SU-DHL-6 (cell line): ENCODE data around the gene WFDC1.

Experiments
- H2AFZ ChIP-seq: fragments of 200-600 bp; sonication (generic); 2 replicates; pipeline ENCODE4 v1.6.1; 2014; ENCODE audit warnings: low read depth, mild to moderate bottlenecking, moderate library complexity, mixed read lengths, antibody characterized with exemption, low read length; ENCODE audit not compliant: severe bottlenecking
- H3F3A ChIP-seq: fragments of 200-600 bp; shearing (Covaris generic); 2 replicates; pipeline ENCODE4 v1.6.0; 2016; ENCODE audit warnings: antibody characterized with exemption, mild to moderate bottlenecking; ENCODE audit not compliant: insufficient read depth
- H3K27ac ChIP-seq: fragments of 200-600 bp; sonication (generic); 2 replicates; pipeline ENCODE4 v1.5.1; 2016; ENCODE audit warnings: low read depth, mild to moderate bottlenecking, low read length, moderate library complexity, mixed read lengths
- H3K27me3 ChIP-seq: fragments of 200-600 bp; sonication (generic), shearing (Covaris generic); 2 replicates; pipeline ENCODE4 v1.6.0; 2014; ENCODE audit warnings: mild to moderate bottlenecking, low read length
- H3K36me3 ChIP-seq: fragments of 200-600 bp; sonication (generic); 2 replicates; pipeline ENCODE4 v1.6.1; 2014; ENCODE audit warnings: mild to moderate bottlenecking, low read length, mixed read lengths
- H3K4me2 ChIP-seq: fragments of 300-600, 200-600 bp; shearing (Covaris generic), sonication (generic); 2 replicates; pipeline ENCODE4 v1.6.0; 2014; ENCODE audit warnings: low read length, low read depth, mild to moderate bottlenecking; ENCODE audit not compliant: poor library complexity, severe bottlenecking
- H3K4me3 ChIP-seq: fragments of 200-600 bp; sonication (generic); 2 replicates; pipeline ENCODE4 v1.5.1; 2014; ENCODE audit warnings: antibody characterized with exemption, low read length, mild to moderate bottlenecking, mixed read lengths; ENCODE audit not compliant: insufficient read depth, poor library complexity, severe bottlenecking
- H3K79me2 ChIP-seq: fragments of 200-600 bp; sonication (generic); 2 replicates; pipeline ENCODE4 v1.6.1; 2014; ENCODE audit warnings: mild to moderate bottlenecking, low read length, moderate library complexity; ENCODE audit not compliant: insufficient read depth
- H3K9ac ChIP-seq: fragments of 200-600 bp; sonication (generic); 2 replicates; pipeline ENCODE4 v1.7.0; 2014; ENCODE audit warnings: mild to moderate bottlenecking, low read length
- H3K9me2 ChIP-seq: fragments of 200-600 bp; sonication (generic); replicated peaks from 2 replicates; pipeline ENCODE4 v1.6.1; 2014; ENCODE audit warnings: low read length; ENCODE audit not compliant: insufficient read depth
- H3K9me3 ChIP-seq: fragments of 200-600 bp; sonication (generic); 2 replicates; pipeline ENCODE4 v1.6.1; 2014; ENCODE audit warnings: low read length, mixed read lengths; ENCODE audit not compliant: insufficient read depth
- H4K20me1 ChIP-seq: fragments of 200-600 bp; sonication (generic); 2 replicates; pipeline ENCODE4 v1.6.1; 2014; ENCODE audit warnings: low read depth, mild to moderate bottlenecking, antibody characterized with exemption, low read length, moderate library complexity, mixed read lengths
- EZH2phosphoT487 ChIP-seq: fragments of 200-600 bp; sonication (generic), shearing (Covaris generic); conservative IDR thresholded peaks from 2 replicates; pipeline ENCODE4 v1.6.1; 2018; ENCODE audit warnings: mild to moderate bottlenecking, antibody characterized with exemption, low read length, moderate library complexity, mixed read lengths
- TF ChIP-seq, protein P1 (sequence below): fragments of 200-600 bp; sonication (generic); IDR thresholded peaks from one replicate; pipeline ENCODE4 v1.5.1; 2017; ENCODE audit warnings: antibody characterized with exemption, mild to moderate bottlenecking, low read length, moderate library complexity; ENCODE audit not compliant: insufficient read depth, poor library complexity, severe bottlenecking

WFDC1 gene

DNA sequence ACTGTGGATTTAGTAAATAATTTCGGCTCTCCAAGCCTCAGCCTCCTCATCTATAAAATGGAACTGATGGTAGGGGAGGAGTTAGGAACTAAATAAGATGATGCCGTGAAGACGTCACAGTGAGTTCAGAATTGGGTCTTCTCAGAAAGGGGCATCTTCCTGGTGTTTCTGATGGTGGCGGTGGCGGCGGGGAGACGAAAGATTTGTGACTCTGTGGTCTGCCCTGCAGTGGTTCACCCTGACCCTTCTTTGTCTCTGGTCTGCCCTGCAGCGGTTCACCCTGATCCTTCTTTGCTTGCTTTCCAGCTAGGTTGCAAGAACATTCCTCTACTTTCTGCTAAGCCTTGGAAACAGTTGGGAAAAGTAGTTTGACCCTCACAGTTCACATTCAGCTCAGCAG, 34.3 kb downstream of the WFDC1 start:
- Histone ChIP-seq H3K27me3 (no peaks in the 10 kb centered on the region), H3K36me3 (no peaks in the 10 kb centered on the region), H3K4me2 (no peak overlapping the region), H3K79me2 (no peaks in the 10 kb centered on the region), H3K9me2 (no peaks in the 10 kb centered on the region), H3K4me3 (no peak overlapping the region), H3K9me3 (no peaks in the 10 kb centered on the region), H4K20me1 (no peaks in the 10 kb centered on the region), H2AFZ (no peak overlapping the region), H3K27ac (no peak overlapping the region), H3F3A (no peaks in the 10 kb centered on the region), H3K9ac (no peak overlapping the region)
- TF ChIP-seq, protein P1, sequence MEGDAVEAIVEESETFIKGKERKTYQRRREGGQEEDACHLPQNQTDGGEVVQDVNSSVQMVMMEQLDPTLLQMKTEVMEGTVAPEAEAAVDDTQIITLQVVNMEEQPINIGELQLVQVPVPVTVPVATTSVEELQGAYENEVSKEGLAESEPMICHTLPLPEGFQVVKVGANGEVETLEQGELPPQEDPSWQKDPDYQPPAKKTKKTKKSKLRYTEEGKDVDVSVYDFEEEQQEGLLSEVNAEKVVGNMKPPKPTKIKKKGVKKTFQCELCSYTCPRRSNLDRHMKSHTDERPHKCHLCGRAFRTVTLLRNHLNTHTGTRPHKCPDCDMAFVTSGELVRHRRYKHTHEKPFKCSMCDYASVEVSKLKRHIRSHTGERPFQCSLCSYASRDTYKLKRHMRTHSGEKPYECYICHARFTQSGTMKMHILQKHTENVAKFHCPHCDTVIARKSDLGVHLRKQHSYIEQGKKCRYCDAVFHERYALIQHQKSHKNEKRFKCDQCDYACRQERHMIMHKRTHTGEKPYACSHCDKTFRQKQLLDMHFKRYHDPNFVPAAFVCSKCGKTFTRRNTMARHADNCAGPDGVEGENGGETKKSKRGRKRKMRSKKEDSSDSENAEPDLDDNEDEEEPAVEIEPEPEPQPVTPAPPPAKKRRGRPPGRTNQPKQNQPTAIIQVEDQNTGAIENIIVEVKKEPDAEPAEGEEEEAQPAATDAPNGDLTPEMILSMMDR = no peak
- TF ChIP-seq EZH2phosphoT487 = no peak

DNA sequence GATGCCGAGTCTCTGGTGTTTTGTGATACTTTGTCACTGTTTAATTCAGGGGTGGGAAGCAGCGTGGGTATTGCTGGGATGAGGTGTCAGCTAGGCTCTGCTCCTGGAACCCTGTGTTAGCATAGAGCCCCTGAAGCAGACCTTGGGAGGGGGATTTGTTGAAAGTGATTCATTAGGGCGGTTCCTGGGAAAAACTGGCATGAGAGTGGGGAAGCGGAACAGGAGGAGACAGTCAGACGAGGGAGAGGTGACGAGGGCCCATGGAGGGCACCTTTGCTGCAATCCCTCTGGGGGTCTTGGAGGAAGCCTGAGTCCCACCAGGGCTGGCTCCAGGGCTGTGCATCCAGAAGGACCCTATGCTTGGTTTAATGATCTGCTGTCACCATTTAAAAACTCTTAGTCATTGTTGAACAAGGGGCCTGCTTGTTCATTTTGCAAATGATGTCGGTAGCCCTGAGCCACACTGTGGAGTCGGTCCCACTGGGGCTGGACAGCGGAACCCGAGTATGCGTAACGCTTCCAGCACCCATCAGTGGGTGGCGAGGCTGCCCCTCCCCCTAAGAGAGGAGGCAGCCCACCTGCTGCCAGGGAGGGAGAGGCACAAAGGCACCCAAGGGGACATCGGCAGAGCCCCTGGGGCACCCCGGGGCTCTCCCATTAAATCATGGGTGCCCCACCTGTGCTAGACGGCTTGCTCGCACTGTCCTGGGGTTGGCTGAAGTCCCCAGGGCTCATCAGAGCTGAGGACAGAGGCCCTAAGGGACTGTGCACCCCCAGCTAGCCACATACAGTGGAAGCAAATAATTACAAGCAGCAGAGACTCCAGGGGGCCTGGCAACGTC, 35.4 kb downstream of the WFDC1 start:
- no peak overlapping the region for H3K27ac ChIP-seq
- H2AFZ ChIP-seq = no peak overlapping the region
- H4K20me1 ChIP-seq = no peaks in the 10 kb centered on the region
- H3K9me3 ChIP-seq = no peaks in the 10 kb centered on the region
- H3K4me2 ChIP-seq = no peak overlapping the region
- no peak overlapping the region for H3K9ac ChIP-seq
- no peaks in the 10 kb centered on the region for H3F3A ChIP-seq
- TF ChIP-seq, protein P1 = no peak
- TF ChIP-seq EZH2phosphoT487 = no peak
- no peaks in the 10 kb centered on the region for H3K79me2 ChIP-seq
- H3K27me3 ChIP-seq = no peaks in the 10 kb centered on the region
- H3K9me2 ChIP-seq = no peaks in the 10 kb centered on the region
- no peaks in the 10 kb centered on the region for H3K36me3 ChIP-seq
- no peak overlapping the region for H3K4me3 ChIP-seq

DNA sequence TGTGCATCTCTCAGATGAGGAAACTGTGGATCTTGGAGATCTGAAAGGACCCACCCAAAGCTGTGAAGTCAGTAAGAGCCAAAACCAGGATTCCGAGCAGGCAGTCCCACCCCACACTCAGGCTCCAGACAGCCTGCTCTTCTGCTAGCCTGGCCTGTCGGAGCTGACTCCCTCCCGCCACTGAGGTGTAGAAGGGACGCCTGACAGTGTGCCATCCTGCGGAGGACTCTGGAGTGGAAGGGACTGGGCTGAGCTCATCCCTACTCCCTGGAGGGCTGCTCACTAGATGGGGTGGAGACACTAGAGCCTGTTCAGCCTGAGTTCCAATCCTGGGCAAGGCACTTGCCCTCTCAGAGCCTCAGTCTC, 36.0 kb downstream of the WFDC1 start:
- H3K27me3 ChIP-seq = no peaks in the 10 kb centered on the region
- H3F3A ChIP-seq = no peaks in the 10 kb centered on the region
- TF ChIP-seq, protein P1 = no peak
- no peak for TF ChIP-seq EZH2phosphoT487
- H3K9me3 ChIP-seq = no peaks in the 10 kb centered on the region
- H3K9ac ChIP-seq = no peak overlapping the region
- no peak overlapping the region for H3K4me3 ChIP-seq
- H3K27ac ChIP-seq = no peak overlapping the region
- no peaks in the 10 kb centered on the region for H3K36me3 ChIP-seq
- H3K4me2 ChIP-seq = no peak overlapping the region
- no peaks in the 10 kb centered on the region for H3K79me2 ChIP-seq
- H3K9me2 ChIP-seq = no peaks in the 10 kb centered on the region
- H4K20me1 ChIP-seq = no peaks in the 10 kb centered on the region
- no peak overlapping the region for H2AFZ ChIP-seq
